ENCODE results near the gene SLC12A1.

SLC12A1 gene

DNA sequence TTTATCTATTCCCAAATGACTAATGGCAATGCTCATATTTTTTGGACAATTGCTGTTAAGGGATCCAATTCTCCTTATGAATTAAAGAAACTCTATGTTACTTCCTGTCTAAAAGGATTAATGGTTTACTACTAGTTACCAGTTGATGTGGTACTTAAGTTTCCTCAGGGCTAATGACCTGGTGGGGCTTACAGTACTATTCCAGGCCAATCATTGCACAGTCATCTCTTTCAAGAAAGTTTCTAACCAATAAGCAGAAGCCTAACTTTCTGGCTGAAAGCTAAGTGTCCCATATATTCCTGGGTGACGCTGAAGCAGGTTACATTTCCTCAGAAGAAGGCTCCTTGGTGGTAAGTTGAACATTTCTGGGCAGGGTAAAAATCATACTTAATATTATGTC, at the start of gene SLC12A1:
SLC12A1 (plus strand) TSS at position 322 of the 400 bp plus-strand sequence. CDS start 1,418 bp downstream, outside the sequence.
- no peak for DNase-seq

GRCh38 chr15:48168616-48169015, 37.5 kb upstream of the SLC12A1 start:
- DNase-seq, result no peak

- DNase-seq, result no peak
These were observed 35.1 kb upstream of the SLC12A1 start for GRCh38 chr15:48170981-48171380.

DNA sequence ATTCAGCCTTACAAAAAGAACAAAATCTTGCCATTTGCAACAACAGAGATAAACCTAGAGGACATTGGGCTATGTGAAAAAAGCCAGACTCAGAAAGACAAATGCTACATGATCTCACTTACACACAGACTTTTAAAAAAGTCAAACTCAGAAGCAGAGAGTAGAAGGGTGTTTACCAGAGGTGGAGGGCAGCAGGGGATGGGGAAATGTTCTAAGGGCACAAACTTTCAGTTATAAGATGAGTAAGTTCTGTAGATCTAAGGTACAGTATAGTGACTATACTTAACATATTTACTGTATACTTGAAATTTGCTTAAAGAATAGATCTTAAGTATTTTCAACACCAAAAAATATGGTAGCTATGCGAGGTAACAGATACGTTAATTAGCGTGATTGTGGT, 31.0 kb upstream of the SLC12A1 start:
- no peak for DNase-seq

GRCh38 chr15:48176112-48176511, 30.0 kb upstream of the SLC12A1 start:
- DNase-seq, result no peak

GRCh38 chr15:48176957-48177356, 29.1 kb upstream of the SLC12A1 start:
- DNase-seq, result no peak

DNA sequence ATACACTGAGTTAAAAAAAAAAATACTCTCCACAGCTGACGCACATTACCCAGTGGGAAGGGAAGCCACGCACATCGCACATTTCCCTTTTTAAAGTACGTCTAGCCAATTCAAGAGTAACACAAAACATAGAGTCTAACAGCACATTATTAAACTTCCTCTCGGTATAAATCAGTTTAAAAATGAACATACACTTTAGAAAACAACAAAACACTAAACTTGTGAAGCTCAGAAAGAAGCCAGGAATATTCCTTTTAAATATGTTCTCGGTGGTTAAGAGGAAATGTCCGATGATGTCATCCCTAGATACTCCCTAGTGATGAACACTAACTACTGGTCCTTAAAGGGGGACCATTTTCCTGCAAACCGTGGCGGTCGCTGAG, 28.7 kb upstream of the SLC12A1 start:
- peak; percentile 45 for DNase-seq

- peak; percentile 45 for DNase-seq
These were observed 28.1 kb upstream of the SLC12A1 start, which contains the start of gene MYEF2 for GRCh38 chr15:48177766-48178647. MYEF2 (minus strand) TSS chr15:48178295; CDS start chr15:48178237, 58 bp downstream.

DNA sequence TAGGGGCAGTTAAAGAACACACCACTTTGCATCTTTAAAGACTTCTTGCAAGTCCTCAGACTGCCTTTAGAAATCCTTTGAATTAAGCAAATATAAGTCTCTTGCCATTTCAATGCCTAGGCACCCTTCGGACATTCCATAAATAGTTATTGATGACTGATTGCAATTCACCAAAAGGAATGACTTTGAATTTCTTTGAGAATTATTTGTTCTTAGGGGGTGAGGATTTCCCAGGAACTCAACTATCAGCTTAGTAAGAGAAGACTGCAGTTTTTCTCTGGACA, 27.5 kb upstream of the SLC12A1 start:
- DNase-seq, result no peak

- no peak for DNase-seq
These were observed 23.4 kb upstream of the SLC12A1 start for GRCh38 chr15:48182749-48183148.

DNA sequence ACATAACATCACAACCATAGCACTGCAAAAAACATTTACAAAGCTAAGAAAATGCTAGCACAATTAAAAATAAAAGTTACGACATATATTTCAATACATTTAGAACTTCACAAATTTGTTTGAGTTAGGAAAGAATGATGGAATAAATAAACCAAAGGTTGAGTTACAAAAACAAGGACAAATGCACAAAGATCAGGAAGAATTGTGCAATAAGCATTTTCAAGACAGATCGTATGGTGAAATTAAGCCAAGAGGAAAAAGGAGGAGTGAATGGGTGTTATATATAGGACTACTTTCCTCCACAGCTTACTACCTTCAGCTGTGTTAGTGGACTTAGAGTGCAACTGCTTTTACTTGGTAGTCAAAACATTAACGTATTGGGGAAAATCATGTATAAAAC, 20.6 kb upstream of the SLC12A1 start:
- no peak for DNase-seq

- no peak for DNase-seq
These were observed 19.8 kb upstream of the SLC12A1 start for GRCh38 chr15:48186271-48186670.

DNA sequence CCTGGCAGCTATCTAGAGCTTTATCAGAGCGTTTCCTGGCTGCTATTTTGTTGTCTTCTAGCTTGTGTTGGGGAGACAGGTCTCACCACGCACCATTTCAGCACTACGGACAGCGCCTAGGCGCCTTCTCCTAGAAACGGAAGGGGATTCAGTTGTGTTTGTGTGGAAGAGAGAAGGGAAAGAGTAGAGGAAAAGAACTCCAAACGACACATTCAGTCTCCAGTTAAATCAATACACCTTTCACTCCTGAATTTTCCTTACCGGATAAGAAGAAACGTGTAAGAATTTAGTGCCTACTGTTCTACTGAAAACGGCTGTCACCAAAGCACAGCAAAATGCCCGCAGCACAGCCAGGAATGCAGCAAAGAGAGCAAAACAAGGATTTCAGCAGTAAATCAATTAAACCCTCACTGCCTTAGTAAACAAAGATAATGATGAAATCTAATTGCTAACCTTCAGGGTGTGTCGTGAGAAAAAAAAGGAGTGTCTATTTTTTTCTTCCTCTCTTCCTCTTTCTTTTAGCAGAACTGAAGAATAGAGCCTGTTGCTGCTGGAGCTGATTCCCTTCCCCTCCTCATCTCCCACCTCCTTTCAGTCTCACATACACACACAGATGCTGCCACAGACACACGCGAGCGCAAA, 15.0 kb upstream of the SLC12A1 start:
- peak; percentile 47 for DNase-seq

DNA sequence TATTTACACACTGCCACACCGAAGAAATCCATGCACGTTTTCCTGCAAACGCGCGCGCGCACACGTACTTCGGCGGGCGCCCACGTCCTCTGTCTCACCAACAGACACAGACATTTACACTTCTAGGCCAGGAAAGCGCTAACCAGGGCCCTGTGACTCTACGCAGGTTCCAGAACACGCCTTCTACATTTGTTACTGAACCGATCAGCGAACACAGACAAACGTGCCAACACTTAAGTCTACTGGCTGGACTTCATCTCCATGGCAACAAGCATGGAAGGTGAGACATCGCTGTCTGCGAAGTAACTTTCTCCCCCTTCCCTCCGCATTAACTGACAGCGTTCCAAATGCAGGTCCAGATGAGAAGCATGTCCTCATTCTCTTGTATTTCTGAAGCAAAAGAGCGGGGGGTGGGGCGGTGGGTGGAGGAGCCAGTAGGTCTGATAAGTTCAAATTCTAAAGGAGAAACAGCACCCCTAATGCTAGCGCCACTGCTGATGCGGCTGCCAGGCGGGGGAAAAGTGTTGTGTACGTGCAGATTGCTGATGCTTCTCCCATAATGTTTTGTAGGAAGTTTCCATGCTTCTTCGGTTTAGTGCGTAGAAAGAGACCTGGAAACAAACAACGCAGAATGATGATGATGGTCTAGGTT, 14.4 kb upstream of the SLC12A1 start, which contains the start of gene CTXN2:
CTXN2 (plus strand) TSS at position 92 of the 652 bp plus-strand sequence. CDS start 9,636 bp downstream, outside the sequence.
- no peak for DNase-seq

- DNase-seq, result no peak
These were observed 4.0 kb upstream of the SLC12A1 start for GRCh38 chr15:48202068-48202467.

- DNase-seq, result no peak
These were observed 15.2 kb downstream of the SLC12A1 start for GRCh38 chr15:48221261-48221660.

DNA sequence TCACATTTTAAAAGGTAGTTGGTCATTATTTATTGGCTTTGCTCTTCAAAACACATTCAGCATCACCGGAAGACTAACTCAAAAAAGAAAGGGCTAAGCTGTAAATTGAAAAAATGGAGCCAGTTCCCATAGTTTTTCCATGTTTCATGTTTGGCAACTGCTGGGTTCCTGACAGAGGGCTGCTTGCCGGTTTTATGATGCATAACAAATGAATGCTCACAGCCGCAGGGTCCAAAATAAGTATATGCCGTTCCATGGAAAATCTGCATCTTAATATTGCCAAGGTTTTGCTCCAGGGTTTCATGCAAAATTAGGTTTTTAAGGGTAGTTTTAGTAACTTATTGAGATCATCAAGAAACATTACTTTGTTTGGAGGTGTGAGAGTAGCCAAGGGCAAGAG, 15.8 kb downstream of the SLC12A1 start:
- no peak for DNase-seq

DNA sequence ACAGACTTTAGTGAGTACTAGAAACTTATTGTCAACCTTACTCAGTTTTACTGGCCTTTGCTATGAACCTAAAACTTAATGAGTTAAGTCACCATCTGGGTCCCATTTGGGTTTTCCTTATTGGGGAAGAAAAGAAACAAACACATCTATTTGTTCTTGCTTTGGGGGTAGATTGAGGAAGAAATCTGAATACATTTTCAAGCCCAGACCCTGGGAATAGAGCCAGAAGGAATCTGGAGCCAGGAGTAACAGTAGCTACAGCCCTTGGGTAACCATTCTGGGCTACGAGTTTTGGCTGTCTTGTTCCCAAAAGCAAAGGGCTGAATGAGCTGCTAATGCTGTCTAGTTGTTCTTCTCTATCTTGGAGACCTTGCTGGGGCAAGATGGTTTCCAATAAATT, 16.5 kb downstream of the SLC12A1 start:
- no peak for DNase-seq

- no peak for DNase-seq
These were observed 19.7 kb downstream of the SLC12A1 start for GRCh38 chr15:48225771-48226170.

DNA sequence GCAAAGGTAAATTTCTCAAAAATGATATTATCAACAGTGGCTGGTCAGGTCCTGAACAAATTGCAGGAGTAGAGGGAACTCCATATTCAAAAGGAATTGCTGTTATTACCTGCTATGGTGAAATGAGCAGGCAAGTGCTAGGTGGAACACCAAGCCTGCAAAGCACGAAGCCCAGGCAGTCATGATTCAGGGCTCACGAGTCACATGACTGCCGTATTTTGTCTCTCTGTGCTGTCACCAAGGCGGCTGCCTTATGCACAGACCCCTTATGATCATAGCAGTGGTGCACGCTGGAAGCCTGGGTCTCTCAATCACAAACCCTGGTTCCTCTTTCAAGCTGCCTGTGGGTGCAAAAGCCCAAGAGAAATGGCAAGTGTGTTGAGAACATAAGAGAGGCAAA, 24.4 kb downstream of the SLC12A1 start:
- no peak for DNase-seq

GRCh38 chr15:48233246-48233645, 27.1 kb downstream of the SLC12A1 start:
- DNase-seq, result no peak

DNA sequence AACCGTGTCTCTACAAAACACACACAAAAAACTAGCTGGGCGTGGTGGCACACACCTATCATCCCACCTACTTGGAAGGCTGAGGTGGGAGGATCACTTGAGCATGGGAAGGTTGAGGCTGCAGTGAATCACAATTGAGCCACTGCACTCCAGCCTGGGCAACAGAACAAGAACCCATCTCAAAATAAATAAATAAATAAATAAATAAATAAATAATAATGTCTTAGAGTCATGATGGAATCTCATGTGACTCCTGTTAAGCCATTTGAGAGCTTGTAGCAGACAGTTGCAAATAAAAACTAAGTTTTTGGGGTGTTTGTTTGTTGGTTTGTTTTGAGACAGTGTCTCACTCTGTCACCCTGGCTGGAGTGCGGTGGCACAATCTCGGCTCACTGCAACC, 33.2 kb downstream of the SLC12A1 start:
- DNase-seq, result no peak

GRCh38 chr15:48242015-48242414, 35.9 kb downstream of the SLC12A1 start:
- DNase-seq, result no peak

- no peak for DNase-seq
These were observed 36.4 kb downstream of the SLC12A1 start for GRCh38 chr15:48242535-48242934.
